ENCODE measurements around the gene SOAT1. TPM values are rescaled to one million over a fixed set of nuclear protein-coding genes. Genes with fewer than 3 reads are reported as not detected.
A peak's percentile ranks its signal among the peaks of the same experiment; 100 is the strongest.
"Not testable (repeated sequence)": the region's sequence is repeated elsewhere in the genome, so short reads cannot be mapped to it uniquely, and the experiment has no call there.

Gene SOAT1
- total RNA-seq, 1 donor from 2014 or later = 111 TPM

GRCh38 chr1:179352236-179352635, 58.6 kb downstream of the SOAT1 start:
- Histone ChIP-seq H3K9me3 (ENCODE audit: insufficient read depth, low read depth, low read length) (no peaks in the 10 kb centered on the region), H3K4me3 (ENCODE audit: insufficient read depth, low read depth, low read length) (no peak overlapping the region), H4K20me1 (ENCODE audit: insufficient read depth, low read length) (no peaks in the 10 kb centered on the region), H3K79me2 (ENCODE audit: insufficient read depth, low read length) (no peaks in the 10 kb centered on the region), H2AFZ (ENCODE audit: low read depth, low read length) (no peak overlapping the region), H3K4me2 (ENCODE audit: low read length) (no peak overlapping the region), H3K9ac (ENCODE audit: low read length) (no peak overlapping the region), H3K27ac (ENCODE audit: low read depth, low read length) (no peak overlapping the region), H3K27me3 (ENCODE audit: insufficient read depth, low read length) (no peaks in the 10 kb centered on the region), H3K36me3 (ENCODE audit: insufficient read depth, low read length) (peaks cover 32% of the 10 kb centered on the region), H3K4me1 (ENCODE audit: insufficient read depth, low read length) (peaks cover 5% of the 10 kb centered on the region)
- Mint-ChIP-seq H3K4me3 (ENCODE audit: unreplicated experiment) (no peak overlapping the region), H3K4me1 (ENCODE audit: low read depth, unreplicated experiment) (peaks cover 24% of the 10 kb centered on the region), H3K9me3 (ENCODE audit: unreplicated experiment) (no peaks in the 10 kb centered on the region), H3K27ac (ENCODE audit: unreplicated experiment) (peak overlapping the region; percentile 55), H3K27me3 (ENCODE audit: low read depth, unreplicated experiment) (no peaks in the 10 kb centered on the region), H3K36me3 (ENCODE audit: low read depth, unreplicated experiment) (peaks cover 8% of the 10 kb centered on the region)
- DNase-seq (ENCODE audit: low read depth) (no peak), FAIRE-seq (no peak)
- no peak for TF ChIP-seq EZH2 (IDR thresholded peaks at IDR 0.05; ENCODE audit: insufficient read depth, low read length)
- no peak for TF ChIP-seq CTCF (IDR thresholded peaks at IDR 0.05; ENCODE audit: insufficient read depth, low read depth, low read length)

GRCh38 chr1:179353546-179353945, 59.9 kb downstream of the SOAT1 start:
- Histone ChIP-seq H3K4me1 (ENCODE audit: insufficient read depth, low read length) (peaks cover 5% of the 10 kb centered on the region), H3K36me3 (ENCODE audit: insufficient read depth, low read length) (peaks cover 19% of the 10 kb centered on the region), H3K9me3 (ENCODE audit: insufficient read depth, low read depth, low read length) (no peaks in the 10 kb centered on the region), H3K27me3 (ENCODE audit: insufficient read depth, low read length) (no peaks in the 10 kb centered on the region), H3K27ac (ENCODE audit: low read depth, low read length) (no peak overlapping the region), H2AFZ (ENCODE audit: low read depth, low read length) (no peak overlapping the region), H3K79me2 (ENCODE audit: insufficient read depth, low read length) (no peaks in the 10 kb centered on the region), H4K20me1 (ENCODE audit: insufficient read depth, low read length) (no peaks in the 10 kb centered on the region), H3K4me2 (ENCODE audit: low read length) (peak overlapping the region; percentile 17), H3K4me3 (ENCODE audit: insufficient read depth, low read depth, low read length) (no peak overlapping the region), H3K9ac (ENCODE audit: low read length) (no peak overlapping the region)
- TF ChIP-seq EZH2 (IDR thresholded peaks at IDR 0.05; ENCODE audit: insufficient read depth, low read length) = no peak
- TF ChIP-seq CTCF (IDR thresholded peaks at IDR 0.05; ENCODE audit: insufficient read depth, low read depth, low read length) = no peak
- Mint-ChIP-seq H3K27me3 (ENCODE audit: low read depth, unreplicated experiment) (no peaks in the 10 kb centered on the region), H3K9me3 (ENCODE audit: unreplicated experiment) (no peaks in the 10 kb centered on the region), H3K4me1 (ENCODE audit: low read depth, unreplicated experiment) (peaks cover 24% of the 10 kb centered on the region), H3K27ac (ENCODE audit: unreplicated experiment) (peak overlapping the region; percentile 85), H3K4me3 (ENCODE audit: unreplicated experiment) (no peak overlapping the region), H3K36me3 (ENCODE audit: low read depth, unreplicated experiment) (peaks cover 8% of the 10 kb centered on the region)
- FAIRE-seq (peak; percentile 73), DNase-seq (ENCODE audit: low read depth) (peak; percentile 68)

- not testable (repeated sequence) for H3K9ac ChIP-seq (ENCODE audit: low read length); H3K79me2 ChIP-seq (ENCODE audit: insufficient read depth, low read length); H3K36me3 ChIP-seq (ENCODE audit: insufficient read depth, low read length); H3K4me1 Mint-ChIP-seq (ENCODE audit: low read depth, unreplicated experiment); H2AFZ ChIP-seq (ENCODE audit: low read depth, low read length); H3K4me3 Mint-ChIP-seq (ENCODE audit: unreplicated experiment); H3K27ac ChIP-seq (ENCODE audit: low read depth, low read length); H3K27ac Mint-ChIP-seq (ENCODE audit: unreplicated experiment); H3K36me3 Mint-ChIP-seq (ENCODE audit: low read depth, unreplicated experiment); H3K9me3 Mint-ChIP-seq (ENCODE audit: unreplicated experiment); DNase-seq (ENCODE audit: low read depth); H3K4me3 ChIP-seq (ENCODE audit: insufficient read depth, low read depth, low read length); H3K4me1 ChIP-seq (ENCODE audit: insufficient read depth, low read length); H3K9me3 ChIP-seq (ENCODE audit: insufficient read depth, low read depth, low read length); H3K27me3 ChIP-seq (ENCODE audit: insufficient read depth, low read length); H3K4me2 ChIP-seq (ENCODE audit: low read length); FAIRE-seq; H4K20me1 ChIP-seq (ENCODE audit: insufficient read depth, low read length); H3K27me3 Mint-ChIP-seq (ENCODE audit: low read depth, unreplicated experiment)
Observed at GRCh38 chr1:179361631-179362030, 68.0 kb downstream of the SOAT1 start.
